GM21381 (cell line): ENCODE results near the gene NEK11.

Experiments
- ATAC-seq: cut with Tn5 transposase; IDR thresholded peaks from one replicate; pipeline ENCODE4 v1.9.1; 2021; ENCODE audit warnings: mild to moderate bottlenecking, moderate library complexity; ENCODE audit not compliant: unreplicated experiment

The NEK11 gene

DNA sequence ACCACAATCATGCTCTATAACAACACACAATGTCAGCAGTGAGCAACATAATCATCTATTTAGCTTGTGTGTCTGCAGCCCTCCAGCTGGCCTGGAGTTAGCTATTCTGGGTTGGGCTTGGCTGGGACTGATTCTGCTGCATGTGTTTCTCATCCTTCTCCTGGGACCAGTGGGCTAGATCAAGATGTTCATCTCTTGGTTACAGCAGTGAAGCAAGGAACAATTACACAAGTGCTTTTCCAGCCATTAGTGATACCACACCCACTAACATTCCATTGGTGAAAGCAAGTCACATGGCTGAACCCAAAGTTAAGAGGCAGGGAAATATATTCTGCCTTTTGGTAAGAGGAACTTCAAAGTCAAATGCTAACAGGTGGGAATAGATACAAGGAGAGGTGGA lies 369.5 kb downstream of the NEK11 start:
- ATAC-seq = no peak

DNA sequence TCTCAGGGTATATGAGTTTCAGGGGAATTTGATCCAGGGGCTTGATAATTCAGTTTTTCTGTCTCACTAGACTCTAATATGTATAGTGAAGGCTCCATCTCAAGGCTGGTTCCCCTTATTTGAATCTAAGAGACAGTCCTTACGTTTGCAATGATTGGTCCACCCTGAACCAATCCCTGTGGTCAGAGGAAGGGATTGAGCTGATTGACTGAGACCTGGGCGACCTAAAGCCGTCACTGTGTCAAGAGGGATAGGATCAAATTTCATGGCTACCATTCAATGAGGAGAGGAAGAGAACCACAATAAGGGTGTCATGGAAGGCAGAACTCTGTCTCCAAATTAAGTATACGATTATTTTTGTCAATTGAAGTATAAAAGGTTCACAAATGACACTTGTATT lies 371.2 kb downstream of the NEK11 start:
- no peak for ATAC-seq
